Trophoblast cell (in vitro differentiated cells and primary cell): Measurements from ENCODE around the gene BAIAP2L1.
A peak's percentile ranks its signal among the peaks of the same experiment; 100 is the strongest.

ENCODE experiments used
- DNase-seq, 2 donors: peaks; one replicate each; pipeline ENCODE4 v3.0.0-alpha.2; 2016
- H2AFZ ChIP-seq: 2 replicates; pipeline ENCODE4 v1.6.1; 2013; ENCODE audit warnings: low read length, moderate library complexity, mild to moderate bottlenecking; ENCODE audit not compliant: insufficient read depth, poor library complexity
- H2AK5ac ChIP-seq: 2 replicates; pipeline ENCODE4 v1.6.1; 2013; ENCODE audit warnings: mild to moderate bottlenecking, low read length
- H2BK120ac ChIP-seq: 2 replicates; pipeline ENCODE4 v1.6.1; 2013; ENCODE audit warnings: low read length, mild to moderate bottlenecking, moderate library complexity; ENCODE audit not compliant: insufficient read depth, poor library complexity
- H2BK12ac ChIP-seq: 2 replicates; pipeline ENCODE4 v1.6.1; 2013; ENCODE audit warnings: mild to moderate bottlenecking, low read length, moderate library complexity
- H2BK5ac ChIP-seq: 2 replicates; pipeline ENCODE4 v1.6.1; 2013; ENCODE audit warnings: low read length, low read depth, moderate library complexity, mild to moderate bottlenecking; ENCODE audit not compliant: poor library complexity
- H3K14ac ChIP-seq: 2 replicates; pipeline ENCODE4 v1.6.1; 2013; ENCODE audit warnings: mild to moderate bottlenecking, low read length
- H3K18ac ChIP-seq: 2 replicates; pipeline ENCODE4 v1.6.1; 2013; ENCODE audit warnings: mild to moderate bottlenecking, low read length
- H3K23ac ChIP-seq: 2 replicates; pipeline ENCODE4 v1.6.1; 2013; ENCODE audit warnings: low read length
- H3K27ac ChIP-seq: 2 replicates; pipeline ENCODE4 v1.5.1; 2013; ENCODE audit warnings: low read depth, mild to moderate bottlenecking, inconsistent platforms, low read length, moderate library complexity
- H3K27me3 ChIP-seq: 2 replicates; pipeline ENCODE4 v1.6.1; 2013; ENCODE audit warnings: inconsistent platforms, mild to moderate bottlenecking, low read length, moderate library complexity; ENCODE audit not compliant: insufficient read depth
- H3K36me3 ChIP-seq, 2 experiments: 1 replicate in 1 of 2; 2 replicates in 1 of 2; pipeline ENCODE4 v1.6.1; 2013; ENCODE audit warnings: low read length in 2 of 2, mild to moderate bottlenecking in 2 of 2, moderate library complexity in 1 of 2; ENCODE audit not compliant: insufficient read depth in 2 of 2, control insufficient read depth in 1 of 2
- H3K4ac ChIP-seq: 2 replicates; pipeline ENCODE4 v1.6.1; 2013; ENCODE audit warnings: low read depth, mild to moderate bottlenecking, low read length, moderate library complexity
- H3K4me1 ChIP-seq, 2 experiments: 1 replicate in 1 of 2; 2 replicates in 1 of 2; pipeline ENCODE4 v1.6.1; 2013; ENCODE audit warnings: low read length in 2 of 2, mild to moderate bottlenecking in 2 of 2, moderate library complexity in 1 of 2; ENCODE audit not compliant: insufficient read depth in 2 of 2, control insufficient read depth in 1 of 2
- H3K4me2 ChIP-seq: 2 replicates; pipeline ENCODE4 v1.6.1; 2013; ENCODE audit warnings: inconsistent platforms, mild to moderate bottlenecking, low read length, moderate library complexity
- H3K4me3 ChIP-seq: 2 replicates; pipeline ENCODE4 v1.5.1; 2013; ENCODE audit warnings: mild to moderate bottlenecking, low read depth, low read length, inconsistent platforms
- H3K79me1 ChIP-seq: one replicate; pipeline ENCODE4 v1.6.1; 2013; ENCODE audit warnings: low read length
- H3K79me2 ChIP-seq: 2 replicates; pipeline ENCODE4 v1.6.1; 2013; ENCODE audit warnings: low read length, mild to moderate bottlenecking; ENCODE audit not compliant: control insufficient read depth, insufficient read depth, poor library complexity
- H3K9ac ChIP-seq: 2 replicates; pipeline ENCODE4 v1.6.1; 2013; ENCODE audit warnings: mild to moderate bottlenecking, low read length
- H3K9me3 ChIP-seq: 2 replicates; pipeline ENCODE4 v1.6.1; 2013; ENCODE audit warnings: low read depth, mild to moderate bottlenecking, control low read depth, inconsistent platforms, low read length; ENCODE audit not compliant: insufficient read depth
- H4K12ac ChIP-seq: 2 replicates; pipeline ENCODE4 v1.6.1; 2013; ENCODE audit warnings: low read depth, mild to moderate bottlenecking, low read length, moderate library complexity
- H4K8ac ChIP-seq: 2 replicates; pipeline ENCODE4 v1.6.1; 2013; ENCODE audit warnings: low read depth, mild to moderate bottlenecking, low read length, moderate library complexity
- H4K91ac ChIP-seq: one replicate; pipeline ENCODE4 v1.6.1; 2013; ENCODE audit warnings: low read depth, mild to moderate bottlenecking, low read length, moderate library complexity
- WGBS: extraction: QIAGEN DNeasy Blood & Tissue Kit; methylation state at CpG from one replicate; pipeline ENCODE4 v1.1.7; 2013; ENCODE audit warnings: missing lambda C conversion rate; ENCODE audit not compliant: insufficient read length, insufficient coverage; ENCODE audit errors: extremely low coverage; 5-methylcytosine and 5-hydroxymethylcytosine counted together

The BAIAP2L1 gene

DNA sequence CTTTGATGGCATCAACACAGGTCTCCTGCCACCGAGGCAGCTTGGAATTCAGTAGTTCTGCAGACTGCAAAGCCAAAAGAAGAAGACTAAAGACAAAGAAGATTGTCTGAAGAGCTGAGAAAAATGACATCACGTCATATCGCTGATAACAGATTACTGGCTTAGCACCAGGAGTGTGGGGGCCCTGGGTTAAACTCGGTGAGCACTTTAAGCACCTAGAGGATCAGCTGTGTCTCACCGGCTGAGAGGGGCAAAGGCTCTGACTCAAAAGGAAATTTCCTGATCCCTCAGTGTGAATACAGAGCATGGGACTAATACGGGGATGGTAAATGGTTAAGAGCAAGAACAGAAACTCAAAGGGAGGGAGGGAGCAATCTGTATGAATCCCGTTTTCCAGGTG lies 88.7 kb downstream of the BAIAP2L1 start:
- H3K9me3 ChIP-seq = peaks cover 2% of the 10 kb centered on the region
- no peak overlapping the region for H2BK12ac ChIP-seq
- H3K27ac ChIP-seq = no peak overlapping the region
- no peak overlapping the region for H4K8ac ChIP-seq
- H3K4ac ChIP-seq = no peak overlapping the region
- no peak overlapping the region for H3K4me2 ChIP-seq
- H2AFZ ChIP-seq = no peak overlapping the region
- peaks cover 2% of the 10 kb centered on the region for H3K79me1 ChIP-seq
- no peak overlapping the region for H2AK5ac ChIP-seq
- no peaks in the 10 kb centered on the region for H3K79me2 ChIP-seq
- H3K36me3 ChIP-seq = peaks cover 39 to 62% of the 10 kb centered on the region in 2 experiments
- no peaks in the 10 kb centered on the region for H3K27me3 ChIP-seq
- no peak overlapping the region for H3K9ac ChIP-seq
- peaks cover 11% of the 10 kb centered on the region in 2 experiments for H3K4me1 ChIP-seq
- no peak overlapping the region for H3K14ac ChIP-seq
- no peak for DNase-seq
- H3K18ac ChIP-seq = no peak overlapping the region
- no peak overlapping the region for H2BK5ac ChIP-seq
- no peak overlapping the region for H3K23ac ChIP-seq
- no peak overlapping the region for H3K4me3 ChIP-seq
- H4K12ac ChIP-seq = no peak overlapping the region
- WGBS = no CpG with 5 or more reads among the region's 7 CpGs
- H4K91ac ChIP-seq = no peak overlapping the region
- no peak overlapping the region for H2BK120ac ChIP-seq

DNA sequence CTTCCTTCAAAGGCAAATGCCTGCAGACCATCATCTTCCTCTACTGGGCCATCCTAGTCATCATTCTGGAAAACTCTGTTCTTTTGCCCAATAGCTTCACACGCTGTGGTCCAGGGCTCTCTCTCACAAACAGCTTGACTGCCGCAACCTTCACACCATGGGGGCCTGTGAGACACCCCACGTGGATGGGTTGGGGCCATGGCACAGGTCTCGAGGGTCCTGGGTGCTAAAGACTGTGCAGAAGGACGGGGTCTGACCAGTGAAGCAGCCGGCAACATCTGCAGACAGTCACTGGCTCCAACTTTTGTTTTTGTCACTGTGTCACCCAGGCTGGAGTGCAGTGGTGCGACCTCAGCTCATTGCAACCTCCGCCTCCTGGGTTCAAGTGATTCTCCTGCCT lies 91.3 kb downstream of the BAIAP2L1 start:
- no peak overlapping the region for H2AFZ ChIP-seq
- peaks cover 47 to 61% of the 10 kb centered on the region in 2 experiments for H3K36me3 ChIP-seq
- H3K9me3 ChIP-seq = no peaks in the 10 kb centered on the region
- H2AK5ac ChIP-seq = no peak overlapping the region
- no peaks in the 10 kb centered on the region for H3K79me2 ChIP-seq
- H3K4me3 ChIP-seq = no peak overlapping the region
- H4K8ac ChIP-seq = no peak overlapping the region
- H3K23ac ChIP-seq = no peak overlapping the region
- H2BK120ac ChIP-seq = no peak overlapping the region
- no peak overlapping the region for H2BK5ac ChIP-seq
- peaks cover 13 to 15% of the 10 kb centered on the region in 2 experiments for H3K4me1 ChIP-seq
- no peaks in the 10 kb centered on the region for H3K27me3 ChIP-seq
- peaks cover 2% of the 10 kb centered on the region for H3K79me1 ChIP-seq
- no peak overlapping the region for H3K18ac ChIP-seq
- whole genome bisulfite sequencing = no CpG with 5 or more reads among the region's 8 CpGs
- no peak overlapping the region for H4K91ac ChIP-seq
- DNase-seq = no peak
- no peak overlapping the region for H3K9ac ChIP-seq
- H3K27ac ChIP-seq = no peak overlapping the region
- H2BK12ac ChIP-seq = no peak overlapping the region
- H3K4me2 ChIP-seq = no peak overlapping the region
- H3K14ac ChIP-seq = no peak overlapping the region
- H4K12ac ChIP-seq = no peak overlapping the region
- no peak overlapping the region for H3K4ac ChIP-seq

DNA sequence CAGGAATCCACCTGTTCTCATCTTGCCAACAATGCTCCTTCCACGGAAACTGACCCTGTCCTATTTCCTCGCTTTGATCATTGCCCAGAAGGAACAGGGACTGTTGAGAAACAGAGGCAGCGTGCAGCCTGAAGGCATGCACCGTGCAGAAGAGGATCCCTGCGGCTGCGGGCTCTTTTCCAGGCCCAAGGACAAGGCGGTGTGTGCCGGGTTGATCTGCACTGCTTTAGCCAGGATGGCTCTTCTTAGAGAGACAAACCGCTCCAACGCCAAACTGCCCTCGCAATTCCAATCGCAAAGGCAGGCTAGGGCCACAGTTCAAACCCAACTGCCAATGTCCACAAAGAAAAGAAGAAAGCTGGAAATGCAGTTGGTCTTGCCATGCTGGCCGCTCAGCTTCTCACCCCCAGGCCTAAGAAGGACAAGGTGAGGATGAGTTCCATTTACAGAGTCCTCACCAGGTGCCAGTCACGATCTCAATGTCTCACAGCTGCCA lies 92.9 kb downstream of the BAIAP2L1 start:
- Histone ChIP-seq H4K8ac (no peak overlapping the region), H2BK5ac (no peak overlapping the region), H2BK120ac (no peak overlapping the region), H3K4ac (no peak overlapping the region), H2AFZ (no peak overlapping the region), H2AK5ac (no peak overlapping the region), H3K27ac (no peak overlapping the region), H3K4me1 (peaks cover 18 to 20% of the 10 kb centered on the region in 2 experiments), H2BK12ac (no peak overlapping the region), H4K12ac (no peak overlapping the region), H4K91ac (no peak overlapping the region), H3K4me2 (no peak overlapping the region), H3K79me1 (peaks cover 6% of the 10 kb centered on the region), H3K9ac (no peak overlapping the region), H3K36me3 (peaks cover 52 to 69% of the 10 kb centered on the region in 2 experiments), H3K4me3 (no peak overlapping the region), H3K23ac (no peak overlapping the region), H3K14ac (no peak overlapping the region), H3K79me2 (no peaks in the 10 kb centered on the region), H3K18ac (no peak overlapping the region), H3K9me3 (no peaks in the 10 kb centered on the region), H3K27me3 (no peaks in the 10 kb centered on the region)
- no CpG with 5 or more reads among the region's 14 CpGs for WGBS
- no peak for DNase-seq

DNA sequence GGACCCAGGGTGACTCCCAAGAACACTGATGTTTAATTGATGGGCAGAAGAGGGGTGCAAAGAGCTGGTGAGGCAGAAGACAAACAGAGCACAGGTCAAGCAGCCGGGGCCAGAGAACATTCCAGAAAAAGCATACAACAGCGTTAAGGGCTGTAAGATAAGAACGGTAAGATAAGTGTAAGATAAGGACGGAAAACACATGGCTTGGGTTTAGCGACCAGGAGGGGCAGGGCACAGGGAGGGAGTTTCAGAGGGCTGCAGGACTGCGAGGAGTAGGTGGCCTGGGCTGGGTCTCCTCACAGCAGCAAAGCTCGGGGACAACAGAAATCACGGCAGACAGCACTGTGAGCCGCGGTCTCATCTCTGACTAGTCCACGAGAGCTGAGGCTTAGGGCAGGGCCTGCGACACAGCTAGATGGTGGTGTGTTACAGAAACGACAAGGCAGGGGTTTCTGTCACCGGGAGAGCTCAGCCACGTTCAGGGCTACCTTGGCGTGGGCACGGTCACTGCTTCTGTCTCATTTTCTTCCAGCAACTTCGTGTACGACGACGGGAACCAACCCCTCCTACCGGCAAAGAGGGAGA lies 94.8 kb downstream of the BAIAP2L1 start:
- Histone ChIP-seq H3K23ac (no peak overlapping the region), H3K4me2 (no peak overlapping the region), H4K8ac (no peak overlapping the region), H4K91ac (no peak overlapping the region), H3K79me1 (peaks cover 5% of the 10 kb centered on the region), H3K79me2 (no peaks in the 10 kb centered on the region), H3K9ac (no peak overlapping the region), H3K18ac (no peak overlapping the region), H2AK5ac (no peak overlapping the region), H3K4me1 (peaks cover 20 to 27% of the 10 kb centered on the region in 2 experiments), H3K27me3 (no peaks in the 10 kb centered on the region), H2AFZ (no peak overlapping the region), H2BK5ac (peak overlapping the region; percentile 4), H3K9me3 (no peaks in the 10 kb centered on the region), H3K4me3 (no peak overlapping the region), H4K12ac (no peak overlapping the region), H3K14ac (no peak overlapping the region), H3K27ac (no peak overlapping the region), H3K36me3 (peaks cover 51 to 64% of the 10 kb centered on the region in 2 experiments), H3K4ac (no peak overlapping the region), H2BK120ac (no peak overlapping the region), H2BK12ac (no peak overlapping the region)
- DNase-seq = no peak
- no CpG with 5 or more reads among the region's 22 CpGs for WGBS
